Activated gamma-delta T cell treated with anti-CD3 and anti-CD28 coated beads, Interleukin-2, amount 50 U/mL, for 16 hours (primary cell): Measurements from ENCODE around the gene EEFSEC.

Experiments
- DNase-seq: peaks from one replicate; pipeline ENCODE4 v3.0.0-alpha.2; 2020; ENCODE audit warnings: low read depth

EEFSEC gene

GRCh38 chr3:128242818-128243601 is 89.7 kb downstream of the EEFSEC start:
- DNase-seq, result no peak

- DNase-seq, result no peak
Measured at GRCh38 chr3:128243602-128244504, 90.6 kb downstream of the EEFSEC start.

- no peak for DNase-seq
Measured at GRCh38 chr3:128245460-128245859, 92.2 kb downstream of the EEFSEC start.

- DNase-seq, result no peak
Measured at GRCh38 chr3:128247666-128248409, 94.6 kb downstream of the EEFSEC start.

GRCh38 chr3:128252083-128252482 is 98.8 kb downstream of the EEFSEC start:
- no peak for DNase-seq

- DNase-seq, result no peak
Measured at GRCh38 chr3:128253150-128253549, 99.9 kb downstream of the EEFSEC start.

GRCh38 chr3:128254066-128254590 is 100.8 kb downstream of the EEFSEC start:
- no peak for DNase-seq

- DNase-seq, result no peak
Measured at GRCh38 chr3:128254967-128255366, 101.7 kb downstream of the EEFSEC start.

GRCh38 chr3:128256131-128256530 is 102.8 kb downstream of the EEFSEC start:
- no peak for DNase-seq

GRCh38 chr3:128257632-128258031 is 104.4 kb downstream of the EEFSEC start:
- no peak for DNase-seq

GRCh38 chr3:128260275-128260674 is 107.0 kb downstream of the EEFSEC start:
- no peak for DNase-seq

GRCh38 chr3:128262457-128262856 is 109.2 kb downstream of the EEFSEC start:
- DNase-seq, result no peak

GRCh38 chr3:128263118-128263517 is 109.8 kb downstream of the EEFSEC start:
- DNase-seq, result no peak

GRCh38 chr3:128263946-128264345 is 110.7 kb downstream of the EEFSEC start:
- DNase-seq, result no peak

- DNase-seq, result no peak
Measured at GRCh38 chr3:128266453-128266852, 113.2 kb downstream of the EEFSEC start.

- no peak for DNase-seq
Measured at GRCh38 chr3:128267541-128267940, 114.3 kb downstream of the EEFSEC start.

GRCh38 chr3:128269006-128269775 is 115.9 kb downstream of the EEFSEC start:
- no peak for DNase-seq

- DNase-seq, result no peak
Measured at GRCh38 chr3:128269796-128270195, 116.5 kb downstream of the EEFSEC start.

- DNase-seq, result no peak
Measured at GRCh38 chr3:128270559-128271492, 117.5 kb downstream of the EEFSEC start.
